Tibial artery (tissue), 4 donors: ENCODE data around the gene SIGLEC11.

ENCODE experiments used
- DNase-seq, 2 donors: peaks; one replicate each; pipeline ENCODE4 v3.0.0-alpha.2; 2019
- H3K27ac ChIP-seq, 2 donors: fragments of 200-600 bp; sonication (generic) in 1 of 2; 1 replicate in 1 of 2; 2 replicates in 1 of 2; pipeline ENCODE4 v1.5.1; 2018 to 2019; ENCODE audit warnings: mild to moderate bottlenecking in 1 of 2
- H3K27me3 ChIP-seq, 2 donors: fragments of 200-600 bp; sonication (generic) in 1 of 2; one replicate each; pipeline versions ENCODE4 v1.5.1 to v1.6.0; 2016 to 2019
- H3K36me3 ChIP-seq, 3 donors: fragments of 200-600 bp; sonication (generic) in 2 of 3; one replicate each; pipeline ENCODE4 v1.5.1; 2016 to 2019; ENCODE audit warnings: mild to moderate bottlenecking in 2 of 3
- H3K4me1 ChIP-seq, 4 donors: fragments of 200-600 bp; sonication (generic) in 2 of 4; 1 replicate in 3 of 4; 2 replicates in 1 of 4; pipeline ENCODE4 v1.5.1; 2016 to 2019
- H3K4me3 ChIP-seq, 2 donors: fragments of 200-600 bp; sonication (generic) in 1 of 2; 1 replicate in 1 of 2; 2 replicates in 1 of 2; pipeline ENCODE4 v1.5.1; 2018 to 2019; ENCODE audit warnings: mild to moderate bottlenecking in 2 of 2
- H3K9me3 ChIP-seq, 3 donors: fragments of 200-600 bp; sonication (generic) in 1 of 3; one replicate each; pipeline ENCODE4 v1.5.1; 2016 to 2019
- CTCF ChIP-seq, 2 experiments: fragments of 200-600 bp in 1 of 2; fragments of 450-650 bp in 1 of 2; IDR thresholded peaks; one replicate each; pipeline ENCODE4 v1.5.1; 2017 to 2019; ENCODE audit warnings: antibody characterized with exemption in 2 of 2, mild to moderate bottlenecking in 1 of 2, moderate library complexity in 1 of 2
- intact Hi-C: fragments of 100-400 bp; cut with DNase I; formaldehyde crosslinking; loops from one replicate; pipeline ENCODE4 v1.15.0; 2023; ENCODE audit warnings: low total_unique reads

The SIGLEC11 gene

GRCh38 chr19:49937750-49938381, 23.1 kb downstream of the SIGLEC11 start:
- peaks cover 0 to 6% (median 0%) of the 10 kb centered on the region in 3 donors for H3K36me3 ChIP-seq
- intact Hi-C loops = loop anchor here (5.0 to 10.0 kb wide), 2 partner anchors 44 to 197 kb away; no protein-coding TSS in a partner anchor
- H3K4me1 ChIP-seq = peaks cover 0 to 9% (median 4%) of the 10 kb centered on the region in 4 donors
- TF ChIP-seq CTCF (IDR thresholded peaks at IDR 0.05) = peak; percentile 94 to 96
- DNase-seq = peak; percentile 52 to 84
- H3K27me3 ChIP-seq = peaks cover 0 to 14% of the 10 kb centered on the region in 2 donors
- no peak overlapping the region for H3K4me3 ChIP-seq
- no peaks in the 10 kb centered on the region for H3K9me3 ChIP-seq
- H3K27ac ChIP-seq = no peak overlapping the region

- Histone ChIP-seq H3K36me3 (peaks cover 0 to 15% (median 0%) of the 10 kb centered on the region in 3 donors), H3K27ac (no peak overlapping the region), H3K4me3 (no peak overlapping the region), H3K4me1 (peaks cover 0 to 9% (median 4%) of the 10 kb centered on the region in 4 donors), H3K27me3 (peaks cover 0 to 8% of the 10 kb centered on the region in 2 donors), H3K9me3 (no peaks in the 10 kb centered on the region)
- TF ChIP-seq CTCF (IDR thresholded peaks at IDR 0.05) = no peak
- intact Hi-C loops = loop anchor here (5.0 to 10.0 kb wide), 2 partner anchors 46 to 198 kb away; no protein-coding TSS in a partner anchor
- DNase-seq = no peak
Observed at GRCh38 chr19:49936549-49936948, 24.4 kb downstream of the SIGLEC11 start.

DNA sequence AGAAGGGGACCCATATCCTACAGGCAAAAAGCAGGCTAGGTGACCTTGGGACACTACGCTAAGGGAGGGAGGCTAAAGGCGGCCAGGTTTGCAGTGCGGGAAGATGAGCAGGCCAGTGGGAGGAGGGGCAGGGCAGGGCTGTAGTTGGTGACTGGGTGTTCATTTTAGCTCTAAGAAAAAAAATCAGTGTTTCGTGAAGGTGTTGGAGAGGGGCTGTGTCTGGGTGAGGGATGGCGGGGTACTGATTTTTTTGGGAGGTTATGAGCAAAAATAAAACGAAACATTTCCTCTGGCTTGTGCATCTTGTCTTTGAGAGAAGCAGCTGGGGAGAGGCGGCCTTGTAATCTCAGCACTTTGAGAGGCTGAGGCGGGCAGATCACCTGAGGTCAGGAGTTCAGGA, 27.3 kb downstream of the SIGLEC11 start:
- H3K9me3 ChIP-seq = no peaks in the 10 kb centered on the region
- no peak overlapping the region for H3K27ac ChIP-seq
- H3K4me3 ChIP-seq = no peak overlapping the region
- peaks cover 0 to 15% (median 0%) of the 10 kb centered on the region in 3 donors for H3K36me3 ChIP-seq
- no peaks in the 10 kb centered on the region for H3K27me3 ChIP-seq
- intact Hi-C loops = loop anchor here (5.0 to 10.0 kb wide), 2 partner anchors 94 to 201 kb away; partner anchors contain the start of genes VRK3 and ZNF473
- peaks cover 0 to 17% (median 4%) of the 10 kb centered on the region in 4 donors for H3K4me1 ChIP-seq
- TF ChIP-seq CTCF (IDR thresholded peaks at IDR 0.05) = no peak
- no peak for DNase-seq

DNA sequence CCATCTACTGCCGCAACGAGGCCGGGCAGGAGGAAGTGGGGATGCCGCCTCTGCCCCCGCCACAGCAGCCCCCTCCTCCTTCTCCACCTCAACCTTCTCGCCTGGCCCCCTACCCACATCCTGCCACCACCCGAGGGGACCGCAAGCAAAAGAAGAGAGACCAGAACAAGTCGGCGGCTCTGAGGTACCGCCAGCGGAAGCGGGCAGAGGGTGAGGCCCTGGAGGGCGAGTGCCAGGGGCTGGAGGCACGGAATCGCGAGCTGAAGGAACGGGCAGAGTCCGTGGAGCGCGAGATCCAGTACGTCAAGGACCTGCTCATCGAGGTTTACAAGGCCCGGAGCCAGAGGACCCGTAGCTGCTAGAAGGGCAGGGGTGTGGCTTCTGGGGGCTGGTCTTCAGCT, 28.2 kb downstream of the SIGLEC11 start:
- peaks cover 0 to 15% (median 0%) of the 10 kb centered on the region in 3 donors for H3K36me3 ChIP-seq
- H3K4me3 ChIP-seq = no peak overlapping the region
- no peak for TF ChIP-seq CTCF (IDR thresholded peaks at IDR 0.05)
- no peak overlapping the region for H3K27ac ChIP-seq
- H3K9me3 ChIP-seq = no peaks in the 10 kb centered on the region
- no peak for DNase-seq
- intact Hi-C loops = loop anchor here (5.0 to 10.0 kb wide), 2 partner anchors 95 to 202 kb away; partner anchors contain the start of genes VRK3 and ZNF473
- peaks cover 0 to 21% (median 9%) of the 10 kb centered on the region in 4 donors for H3K4me1 ChIP-seq
- H3K27me3 ChIP-seq = no peaks in the 10 kb centered on the region

GRCh38 chr19:49932041-49932451, 28.9 kb downstream of the SIGLEC11 start:
- Histone ChIP-seq H3K9me3 (no peaks in the 10 kb centered on the region), H3K4me3 (no peak overlapping the region), H3K27me3 (no peaks in the 10 kb centered on the region), H3K27ac (no peak overlapping the region), H3K4me1 (peaks cover 0 to 23% (median 15%) of the 10 kb centered on the region in 4 donors), H3K36me3 (peaks cover 0 to 21% (median 5%) of the 10 kb centered on the region in 3 donors)
- no peak for TF ChIP-seq CTCF (IDR thresholded peaks at IDR 0.05)
- intact Hi-C loops = loop anchor here (5.0 to 10.0 kb wide), 2 partner anchors 95 to 203 kb away; partner anchors contain the start of genes VRK3 and ZNF473
- no peak for DNase-seq
